Activated CD4-positive, alpha-beta memory T cell treated with anti-CD3 and anti-CD28 coated beads for 36 hours (primary cell): ENCODE measurements around the gene PHACTR1. TPM values are rescaled to one million over a fixed set of nuclear protein-coding genes. Genes with fewer than 3 reads are reported as not detected.

ENCODE experiments used
- CTCF ChIA-PET: fragments of 350-600 bp; sonication (Branson Sonifier 250); formaldehyde crosslinking; loops from one replicate; lab custom pipeline; 2021; ENCODE audit warnings: antibody characterized with exemption, inconsistent platforms; lab: Charles Lee
- POLR2A ChIA-PET: fragments of 350-600 bp; sonication (Branson Sonifier 250); formaldehyde crosslinking; loops from one replicate; lab custom pipeline; 2021; ENCODE audit warnings: antibody characterized with exemption; lab: Charles Lee
- DNase-seq: peaks from one replicate; pipeline ENCODE4 v3.0.0-alpha.2; 2020
- H3K27ac Mint-ChIP-seq: one replicate; pipeline ENCODE4 v1.8.0; 2021; ENCODE audit warnings: mixed read lengths
- H3K27me3 Mint-ChIP-seq: one replicate; pipeline ENCODE4 v1.8.0; 2021; ENCODE audit warnings: mixed read lengths
- H3K36me3 Mint-ChIP-seq: one replicate; pipeline ENCODE4 v1.8.0; 2021; ENCODE audit warnings: mixed read lengths
- H3K4me1 Mint-ChIP-seq: one replicate; pipeline ENCODE4 v1.8.0; 2021; ENCODE audit warnings: low read depth, mixed read lengths
- H3K4me3 Mint-ChIP-seq: one replicate; pipeline ENCODE4 v1.8.0; 2021; ENCODE audit warnings: mild to moderate bottlenecking, mixed read lengths
- H3K9me3 Mint-ChIP-seq: one replicate; pipeline ENCODE4 v1.8.0; 2021; ENCODE audit warnings: mixed read lengths
- intact Hi-C: fragments of 100-400 bp; cut with micrococcal nuclease; formaldehyde crosslinking; loops from one replicate; pipeline ENCODE4 v1.15.1; 2023
- total RNA-seq, 2 experiments: library from RNA; stranded (reverse); gene quantifications; one replicate each; pipeline ENCODE4 v1.2.3, GENCODE V29; 2021

PHACTR1 gene
- total RNA-seq, 2 experiments from 2014 or later, result not detected

GRCh38 chr6:13066050-13066449, 349.5 kb downstream of the PHACTR1 start:
- H3K27ac Mint-ChIP-seq, result no peak overlapping the region
- H3K27me3 Mint-ChIP-seq, result no peaks in the 10 kb centered on the region
- no peak for DNase-seq
- CTCF ChIA-PET, result no interaction called here
- intact Hi-C loops, result no loop called here
- no peaks in the 10 kb centered on the region for H3K36me3 Mint-ChIP-seq
- H3K4me3 Mint-ChIP-seq, result no peak overlapping the region
- POLR2A ChIA-PET, result no interaction called here
- H3K9me3 Mint-ChIP-seq, result no peaks in the 10 kb centered on the region
- H3K4me1 Mint-ChIP-seq, result no peaks in the 10 kb centered on the region

GRCh38 chr6:13066820-13067219, 350.3 kb downstream of the PHACTR1 start:
- Mint-ChIP-seq H3K4me3 (no peak overlapping the region), H3K27ac (no peak overlapping the region), H3K9me3 (no peaks in the 10 kb centered on the region), H3K36me3 (no peaks in the 10 kb centered on the region), H3K27me3 (no peaks in the 10 kb centered on the region), H3K4me1 (no peaks in the 10 kb centered on the region)
- no peak for DNase-seq
- intact Hi-C loops, result no loop called here
- CTCF ChIA-PET, result no interaction called here
- POLR2A ChIA-PET, result no interaction called here

GRCh38 chr6:13068586-13069210, 352.1 kb downstream of the PHACTR1 start:
- intact Hi-C loops, result no loop called here
- Mint-ChIP-seq H3K4me3 (no peak overlapping the region), H3K4me1 (no peaks in the 10 kb centered on the region), H3K36me3 (no peaks in the 10 kb centered on the region), H3K9me3 (no peaks in the 10 kb centered on the region), H3K27ac (no peak overlapping the region), H3K27me3 (peaks cover 3% of the 10 kb centered on the region)
- CTCF ChIA-PET, result no interaction called here
- POLR2A ChIA-PET, result no interaction called here
- DNase-seq, result no peak

- no peak for DNase-seq
- Mint-ChIP-seq H3K4me3 (no peak overlapping the region), H3K27ac (no peak overlapping the region), H3K4me1 (no peaks in the 10 kb centered on the region), H3K36me3 (no peaks in the 10 kb centered on the region), H3K9me3 (no peaks in the 10 kb centered on the region), H3K27me3 (peaks cover 9% of the 10 kb centered on the region)
- POLR2A ChIA-PET, result no interaction called here
- intact Hi-C loops, result no loop called here
- CTCF ChIA-PET, result no interaction called here
Measured at GRCh38 chr6:13071550-13072345, 355.2 kb downstream of the PHACTR1 start.

- no peaks in the 10 kb centered on the region for H3K9me3 Mint-ChIP-seq
- CTCF ChIA-PET, result no interaction called here
- POLR2A ChIA-PET, result no interaction called here
- peaks cover 9% of the 10 kb centered on the region for H3K27me3 Mint-ChIP-seq
- no peak overlapping the region for H3K27ac Mint-ChIP-seq
- H3K4me1 Mint-ChIP-seq, result no peaks in the 10 kb centered on the region
- H3K36me3 Mint-ChIP-seq, result no peaks in the 10 kb centered on the region
- DNase-seq, result no peak
- intact Hi-C loops, result no loop called here
- H3K4me3 Mint-ChIP-seq, result no peak overlapping the region
Measured at GRCh38 chr6:13072686-13073347, 356.2 kb downstream of the PHACTR1 start.

GRCh38 chr6:13074415-13075140, 358.0 kb downstream of the PHACTR1 start:
- ChIA-PET CTCF (no interaction called here), POLR2A (no interaction called here)
- peaks cover 11% of the 10 kb centered on the region for H3K27me3 Mint-ChIP-seq
- H3K27ac Mint-ChIP-seq, result no peak overlapping the region
- H3K9me3 Mint-ChIP-seq, result no peaks in the 10 kb centered on the region
- H3K4me1 Mint-ChIP-seq, result no peaks in the 10 kb centered on the region
- DNase-seq, result no peak
- intact Hi-C loops, result no loop called here
- no peak overlapping the region for H3K4me3 Mint-ChIP-seq
- no peaks in the 10 kb centered on the region for H3K36me3 Mint-ChIP-seq

GRCh38 chr6:13075141-13075845, 358.7 kb downstream of the PHACTR1 start:
- H3K4me3 Mint-ChIP-seq, result no peak overlapping the region
- ChIA-PET CTCF (no interaction called here), POLR2A (no interaction called here)
- H3K27ac Mint-ChIP-seq, result no peak overlapping the region
- H3K9me3 Mint-ChIP-seq, result no peaks in the 10 kb centered on the region
- H3K27me3 Mint-ChIP-seq, result peaks cover 15% of the 10 kb centered on the region
- intact Hi-C loops, result no loop called here
- no peaks in the 10 kb centered on the region for H3K4me1 Mint-ChIP-seq
- DNase-seq, result no peak
- H3K36me3 Mint-ChIP-seq, result no peaks in the 10 kb centered on the region

GRCh38 chr6:13076575-13076974, 360.0 kb downstream of the PHACTR1 start:
- no peaks in the 10 kb centered on the region for H3K36me3 Mint-ChIP-seq
- H3K9me3 Mint-ChIP-seq, result no peaks in the 10 kb centered on the region
- intact Hi-C loops, result no loop called here
- H3K4me3 Mint-ChIP-seq, result no peak overlapping the region
- H3K27me3 Mint-ChIP-seq, result peaks cover 15% of the 10 kb centered on the region
- DNase-seq, result no peak
- POLR2A ChIA-PET, result no interaction called here
- no peaks in the 10 kb centered on the region for H3K4me1 Mint-ChIP-seq
- CTCF ChIA-PET, result no interaction called here
- no peak overlapping the region for H3K27ac Mint-ChIP-seq

GRCh38 chr6:13077117-13077516, 360.6 kb downstream of the PHACTR1 start:
- H3K27me3 Mint-ChIP-seq, result peaks cover 17% of the 10 kb centered on the region
- H3K4me3 Mint-ChIP-seq, result no peak overlapping the region
- H3K4me1 Mint-ChIP-seq, result no peaks in the 10 kb centered on the region
- POLR2A ChIA-PET, result no interaction called here
- no peaks in the 10 kb centered on the region for H3K9me3 Mint-ChIP-seq
- no peak overlapping the region for H3K27ac Mint-ChIP-seq
- CTCF ChIA-PET, result no interaction called here
- no peaks in the 10 kb centered on the region for H3K36me3 Mint-ChIP-seq
- DNase-seq, result no peak
- intact Hi-C loops, result no loop called here

- no peaks in the 10 kb centered on the region for H3K9me3 Mint-ChIP-seq
- ChIA-PET POLR2A (no interaction called here), CTCF (no interaction called here)
- intact Hi-C loops, result no loop called here
- no peak overlapping the region for H3K27ac Mint-ChIP-seq
- H3K4me1 Mint-ChIP-seq, result no peaks in the 10 kb centered on the region
- peaks cover 17% of the 10 kb centered on the region for H3K27me3 Mint-ChIP-seq
- H3K36me3 Mint-ChIP-seq, result peaks cover 3% of the 10 kb centered on the region
- H3K4me3 Mint-ChIP-seq, result no peak overlapping the region
- DNase-seq, result no peak
Measured at GRCh38 chr6:13079096-13079723, 362.6 kb downstream of the PHACTR1 start.

GRCh38 chr6:13080462-13081188, 364.1 kb downstream of the PHACTR1 start:
- DNase-seq, result no peak
- H3K9me3 Mint-ChIP-seq, result no peaks in the 10 kb centered on the region
- intact Hi-C loops, result no loop called here
- H3K4me1 Mint-ChIP-seq, result no peaks in the 10 kb centered on the region
- no peak overlapping the region for H3K27ac Mint-ChIP-seq
- ChIA-PET POLR2A (no interaction called here), CTCF (no interaction called here)
- H3K36me3 Mint-ChIP-seq, result peaks cover 3% of the 10 kb centered on the region
- peaks cover 15% of the 10 kb centered on the region for H3K27me3 Mint-ChIP-seq
- no peak overlapping the region for H3K4me3 Mint-ChIP-seq
